Ovary (tissue), 3 donors: Measurements from ENCODE around the gene FYCO1.

Source experiments
- EP300 ChIP-seq: sonication (generic); formaldehyde crosslinking; IDR thresholded peaks from one replicate; pipeline ENCODE4 v1.6.1; 2017; ENCODE audit warnings: antibody characterized with exemption
- POLR2A ChIP-seq: fragments of 450-650 bp; IDR thresholded peaks from one replicate; pipeline ENCODE4 v1.6.1; 2017; ENCODE audit warnings: antibody characterized with exemption, mild to moderate bottlenecking, moderate library complexity
- TF ChIP-seq, protein P1 (sequence below), 3 donors: fragments of 450-650 bp in 2 of 3; fragments of 200-600 bp in 1 of 3; IDR thresholded peaks; one replicate each; pipeline versions ENCODE4 v1.5.1 to v1.8.0; 2016 to 2022; ENCODE audit warnings: antibody characterized with exemption in 3 of 3, mild to moderate bottlenecking in 1 of 3
- donor health status: DM: no; HTN: no; CAD: no.

DNA sequence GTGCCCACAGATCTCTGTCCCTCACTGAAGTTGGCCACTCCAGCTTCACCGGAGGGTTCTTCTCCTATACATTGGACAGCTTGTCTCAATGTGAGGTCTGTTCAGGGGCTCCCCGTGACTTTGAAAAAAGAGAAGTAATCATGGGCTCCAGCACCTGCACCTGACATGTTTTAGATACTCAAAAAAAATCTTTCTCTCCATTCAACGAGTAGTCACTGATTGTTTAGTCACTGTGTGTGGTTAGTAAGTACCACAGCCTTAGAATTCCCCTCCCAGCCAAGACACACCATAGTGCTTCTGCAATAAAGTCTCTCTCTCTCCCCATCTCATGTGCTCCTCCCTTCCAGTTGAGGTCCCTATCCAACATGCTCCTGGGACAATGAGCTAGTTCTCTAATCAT, 90.7 kb downstream of the FYCO1 start:
- TF ChIP-seq, protein P1, sequence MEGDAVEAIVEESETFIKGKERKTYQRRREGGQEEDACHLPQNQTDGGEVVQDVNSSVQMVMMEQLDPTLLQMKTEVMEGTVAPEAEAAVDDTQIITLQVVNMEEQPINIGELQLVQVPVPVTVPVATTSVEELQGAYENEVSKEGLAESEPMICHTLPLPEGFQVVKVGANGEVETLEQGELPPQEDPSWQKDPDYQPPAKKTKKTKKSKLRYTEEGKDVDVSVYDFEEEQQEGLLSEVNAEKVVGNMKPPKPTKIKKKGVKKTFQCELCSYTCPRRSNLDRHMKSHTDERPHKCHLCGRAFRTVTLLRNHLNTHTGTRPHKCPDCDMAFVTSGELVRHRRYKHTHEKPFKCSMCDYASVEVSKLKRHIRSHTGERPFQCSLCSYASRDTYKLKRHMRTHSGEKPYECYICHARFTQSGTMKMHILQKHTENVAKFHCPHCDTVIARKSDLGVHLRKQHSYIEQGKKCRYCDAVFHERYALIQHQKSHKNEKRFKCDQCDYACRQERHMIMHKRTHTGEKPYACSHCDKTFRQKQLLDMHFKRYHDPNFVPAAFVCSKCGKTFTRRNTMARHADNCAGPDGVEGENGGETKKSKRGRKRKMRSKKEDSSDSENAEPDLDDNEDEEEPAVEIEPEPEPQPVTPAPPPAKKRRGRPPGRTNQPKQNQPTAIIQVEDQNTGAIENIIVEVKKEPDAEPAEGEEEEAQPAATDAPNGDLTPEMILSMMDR (IDR thresholded peaks at IDR 0.05), result no peak
- TF ChIP-seq EP300 (no peak), POLR2A (no peak)
